GM18505 (cell line): ENCODE results near the gene MRPS34.

ENCODE experiments used
- ATAC-seq: cut with Tn5 transposase; IDR thresholded peaks from one replicate; pipeline ENCODE4 v1.9.1; 2021; ENCODE audit not compliant: unreplicated experiment
- POLR2A ChIP-seq: IDR thresholded peaks from 4 replicates; pipeline ENCODE4 v1.6.1; 2011; ENCODE audit warnings: borderline replicate concordance; ENCODE audit not compliant: insufficient read depth, insufficient read length; ENCODE audit errors: extremely low read depth

The MRPS34 gene

DNA sequence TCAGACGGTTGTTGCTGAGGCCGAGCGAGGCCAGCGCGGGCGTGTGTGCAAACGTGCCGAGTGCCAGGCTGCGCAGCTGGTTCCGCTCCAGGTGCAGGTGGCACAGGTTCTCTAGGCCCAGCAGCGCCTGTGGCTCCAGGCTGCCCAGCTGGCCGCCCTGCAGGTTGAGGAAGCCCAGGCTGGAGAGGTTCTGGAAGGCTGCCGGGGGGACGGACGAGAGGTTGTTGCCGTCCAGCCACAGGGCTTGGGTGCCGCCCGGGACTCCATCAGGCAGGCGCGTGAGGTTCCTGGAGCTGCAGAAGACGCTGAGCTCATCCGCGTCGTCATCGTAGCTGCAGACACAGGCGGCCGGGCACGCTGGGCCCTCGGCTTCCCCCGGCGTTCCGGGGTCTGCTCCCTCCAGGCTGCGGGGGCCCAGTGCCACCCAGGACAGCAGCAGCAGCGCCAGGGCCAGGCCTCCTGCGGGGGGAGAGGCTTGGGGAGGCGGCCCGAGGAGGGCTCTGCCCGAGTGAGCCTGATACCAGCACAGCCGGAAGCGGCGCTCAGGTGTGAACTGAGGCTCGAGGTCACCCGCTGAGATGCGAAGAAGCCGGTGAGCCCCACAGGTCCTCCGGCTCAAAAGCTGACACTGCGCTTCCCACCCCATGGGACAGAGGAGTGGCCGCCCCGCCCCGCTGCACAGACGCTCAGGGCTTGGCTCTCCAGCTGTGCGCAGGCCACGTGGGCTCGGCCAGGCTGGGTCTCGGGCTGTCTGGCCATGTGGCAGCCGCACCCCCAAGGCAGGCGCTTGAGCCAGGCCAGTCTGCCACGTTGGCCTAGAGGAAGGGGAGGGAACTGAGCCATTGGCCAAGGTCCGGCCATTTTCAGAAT lies 19.2 kb upstream of the MRPS34 start:
- ATAC-seq, result no peak
- TF ChIP-seq POLR2A, result no peak

DNA sequence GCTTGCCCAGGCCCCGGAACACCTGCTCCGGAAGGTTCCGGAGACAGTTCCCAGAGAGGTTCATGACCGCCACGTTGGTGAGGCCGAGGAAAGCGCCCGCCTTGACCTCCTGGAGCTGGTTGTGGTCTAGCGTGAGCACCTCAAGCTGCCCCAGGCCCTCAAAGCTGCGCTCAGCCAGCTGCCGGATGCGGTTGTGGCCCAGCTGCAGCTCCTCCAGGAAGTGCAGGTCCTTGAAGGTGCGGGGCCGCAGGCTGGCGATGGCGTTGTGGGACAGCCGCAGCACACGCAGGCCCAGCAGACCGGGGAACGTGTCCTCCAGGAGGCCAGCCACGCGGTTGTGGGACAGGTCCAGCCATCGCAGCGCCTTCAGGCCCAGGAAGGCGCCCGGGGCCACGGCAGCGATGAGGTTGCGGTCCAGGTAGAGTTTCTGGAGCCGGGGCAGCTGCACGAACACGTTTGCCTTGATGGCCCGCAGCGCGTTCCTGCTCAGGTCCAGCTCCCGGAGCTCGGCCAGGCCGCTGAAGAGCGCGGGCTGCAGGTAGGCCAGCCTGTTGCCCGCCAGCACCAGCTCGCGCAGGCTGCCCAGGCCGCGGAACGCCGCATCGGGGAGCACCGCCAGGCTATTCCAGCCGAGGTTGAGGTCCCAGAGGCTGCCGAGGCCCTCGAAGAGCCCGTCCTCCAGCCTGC lies 18.5 kb upstream of the MRPS34 start:
- ATAC-seq, result no peak
- no peak for TF ChIP-seq POLR2A

DNA sequence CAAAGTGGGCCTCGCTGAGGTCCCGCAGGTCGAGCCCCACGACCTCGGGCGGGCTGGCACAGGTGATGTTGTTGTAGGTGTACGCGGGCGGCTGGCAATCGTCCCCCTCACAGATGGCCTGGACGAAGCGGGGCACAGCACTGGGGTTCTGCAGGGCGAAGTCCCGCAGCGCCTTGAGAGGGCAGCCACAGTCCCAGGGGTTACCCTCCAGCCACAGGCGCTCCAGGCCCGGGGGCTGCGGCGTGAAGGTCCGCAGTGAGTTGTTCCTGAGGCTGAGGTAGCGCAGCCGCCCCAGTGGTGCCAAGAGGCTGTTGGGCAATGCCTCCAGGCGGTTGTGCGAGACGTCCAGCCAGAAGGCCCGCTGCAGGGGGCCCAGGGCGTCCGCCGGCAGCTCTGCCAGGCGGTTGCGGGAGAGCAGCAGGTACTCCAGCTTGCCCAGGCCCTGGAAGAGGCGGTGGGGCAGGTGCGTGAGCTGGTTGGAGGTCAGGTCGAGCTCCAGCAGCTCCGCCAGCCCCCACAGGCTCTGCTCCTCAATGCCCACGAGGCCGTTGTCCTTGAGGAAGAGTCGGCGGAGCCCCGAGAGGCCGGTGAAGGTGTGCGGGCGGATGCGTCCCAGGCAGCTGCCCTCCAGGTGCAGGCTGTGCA lies 17.8 kb upstream of the MRPS34 start:
- no peak for ATAC-seq
- no peak for TF ChIP-seq POLR2A

DNA sequence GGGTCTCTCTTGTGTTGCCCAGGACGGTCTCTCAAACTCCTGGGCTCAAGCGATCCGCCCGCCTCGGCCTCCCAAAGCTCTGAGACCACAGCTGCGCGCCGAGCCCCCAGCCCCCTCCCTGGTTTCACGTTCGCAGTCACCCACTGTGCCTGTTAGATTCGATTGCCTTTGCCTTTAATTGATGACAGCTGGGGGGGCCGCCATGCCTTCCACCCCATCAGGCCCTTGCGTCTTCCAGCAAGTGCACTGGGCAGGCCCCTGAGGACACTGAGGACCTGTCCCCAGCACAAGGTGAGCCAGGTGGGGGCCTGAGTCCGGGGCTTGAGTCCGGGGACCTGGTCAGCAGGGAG lies 17.3 kb upstream of the MRPS34 start:
- TF ChIP-seq POLR2A, result no peak
- no peak for ATAC-seq

DNA sequence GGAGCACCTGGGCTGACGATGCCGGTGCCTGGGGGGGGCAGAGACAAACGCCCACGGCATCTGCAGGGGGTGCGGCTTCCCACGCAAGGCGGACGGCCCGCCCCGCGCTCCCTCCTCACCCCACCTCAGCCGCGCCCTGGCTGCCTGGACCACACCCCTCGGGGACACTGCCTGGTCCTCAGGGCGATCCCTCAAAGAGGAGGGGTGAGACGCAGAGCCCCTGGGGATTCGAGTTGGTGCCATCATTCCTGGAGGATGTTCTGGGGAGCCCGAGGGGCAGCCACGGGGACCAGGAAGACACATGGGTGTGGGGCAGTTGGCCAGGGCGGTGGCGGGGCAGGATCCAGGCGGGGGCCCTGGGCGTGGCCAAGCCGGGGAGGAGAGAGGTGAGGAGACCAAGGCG lies 16.7 kb upstream of the MRPS34 start:
- no peak for ATAC-seq
- TF ChIP-seq POLR2A, result no peak

DNA sequence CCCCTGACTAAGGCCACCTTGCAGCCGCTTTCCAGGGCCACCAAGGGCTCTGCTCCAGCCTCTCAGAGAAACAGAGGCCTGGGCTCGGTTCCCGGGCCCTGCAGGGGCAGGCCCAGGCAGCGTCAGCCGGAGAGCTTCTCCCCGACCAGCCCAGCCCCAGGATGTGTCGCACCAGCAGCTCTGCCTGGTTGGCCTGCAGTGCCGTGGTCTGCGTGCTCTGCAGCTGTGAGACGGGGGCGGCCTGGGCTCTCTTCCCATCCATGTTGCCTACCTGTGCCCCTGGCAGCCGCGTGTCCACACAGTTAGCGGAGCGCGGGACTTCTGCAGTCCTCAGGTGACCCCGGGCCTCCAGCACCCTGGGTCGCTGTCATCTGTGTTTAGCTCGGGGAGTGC lies 15.8 kb upstream of the MRPS34 start:
- TF ChIP-seq POLR2A, result no peak
- ATAC-seq, result no peak

DNA sequence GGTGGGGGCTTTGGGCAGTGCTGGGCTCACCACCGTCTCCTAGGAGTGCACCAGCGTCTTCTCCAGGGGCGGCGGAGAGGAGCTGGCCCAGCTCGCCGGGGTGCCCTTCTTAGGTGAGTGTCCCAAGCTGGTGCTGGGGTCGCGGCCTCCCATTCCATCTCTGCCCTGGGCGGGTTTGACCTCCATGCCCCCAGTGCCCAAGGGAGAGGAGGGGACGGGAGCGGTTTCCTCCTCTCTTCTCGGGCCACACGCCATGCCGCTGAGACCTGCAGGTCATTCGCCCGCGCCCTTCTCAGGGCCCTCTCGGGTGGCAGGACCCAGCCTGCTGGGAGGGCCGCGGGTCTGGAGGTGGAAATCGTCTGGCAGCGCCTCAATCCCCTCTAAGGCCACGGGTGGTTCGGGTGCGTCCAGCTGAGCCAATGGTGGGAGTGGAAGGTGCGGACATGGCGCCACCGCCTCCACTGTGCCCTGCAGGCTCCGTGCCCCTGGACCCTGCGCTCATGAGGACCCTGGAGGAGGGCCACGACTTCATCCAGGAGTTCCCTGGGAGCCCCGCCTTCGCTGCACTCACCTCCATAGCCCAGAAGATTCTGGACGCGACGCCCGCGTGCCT lies 15.3 kb upstream of the MRPS34 start:
- TF ChIP-seq POLR2A, result no peak
- no peak for ATAC-seq

DNA sequence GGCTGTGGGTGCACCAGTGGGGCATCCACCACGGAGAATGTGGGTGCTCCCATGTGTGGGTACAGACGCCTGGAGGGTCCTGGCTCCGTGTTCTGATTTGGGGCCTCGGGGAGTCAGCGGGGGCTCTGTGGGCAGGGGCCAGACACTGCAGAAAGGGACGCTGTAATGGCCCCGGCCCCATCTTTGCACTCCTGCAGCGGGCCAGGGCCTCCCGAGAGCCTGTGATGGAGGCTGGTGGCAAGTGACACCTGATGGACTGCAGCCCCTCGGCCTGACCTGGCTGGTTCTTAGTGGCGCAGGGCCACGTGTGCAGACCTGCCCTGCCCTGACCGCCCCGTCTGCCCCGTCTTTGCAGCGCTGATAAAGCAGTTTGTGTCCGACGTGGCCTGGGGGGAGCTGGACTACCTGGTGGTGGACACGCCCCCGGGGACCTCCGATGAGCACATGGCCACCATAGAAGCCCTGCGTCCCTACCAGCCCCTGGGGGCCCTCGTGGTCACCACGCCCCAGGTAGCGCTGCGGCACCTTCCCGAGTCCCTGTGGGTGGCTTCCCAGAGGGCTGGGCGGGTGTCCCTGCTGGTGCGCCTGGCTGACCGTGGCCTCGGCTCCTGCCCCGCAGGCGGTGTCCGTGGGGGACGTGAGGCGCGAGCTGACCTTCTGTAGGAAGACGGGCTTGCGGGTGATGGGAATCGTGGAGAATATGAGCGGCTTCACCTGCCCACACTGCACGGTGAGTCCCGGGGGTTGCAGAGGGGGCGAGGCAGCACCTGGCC lies 14.6 kb upstream of the MRPS34 start:
- ATAC-seq, result no peak
- no peak for TF ChIP-seq POLR2A

DNA sequence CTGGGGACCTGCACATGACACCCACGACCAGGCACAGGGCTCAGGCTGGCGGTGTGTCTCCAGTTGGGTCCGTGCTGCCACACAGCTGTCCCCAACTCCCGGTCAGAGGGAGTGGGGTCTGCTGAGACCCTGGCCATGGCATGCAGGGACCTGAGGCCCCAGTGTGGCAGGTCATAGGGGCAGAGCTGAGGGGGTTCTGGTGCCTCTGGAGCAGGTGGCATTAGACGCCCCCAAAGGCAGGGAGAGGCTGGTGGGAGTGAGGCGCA lies 14.1 kb upstream of the MRPS34 start:
- no peak for TF ChIP-seq POLR2A
- ATAC-seq, result no peak

DNA sequence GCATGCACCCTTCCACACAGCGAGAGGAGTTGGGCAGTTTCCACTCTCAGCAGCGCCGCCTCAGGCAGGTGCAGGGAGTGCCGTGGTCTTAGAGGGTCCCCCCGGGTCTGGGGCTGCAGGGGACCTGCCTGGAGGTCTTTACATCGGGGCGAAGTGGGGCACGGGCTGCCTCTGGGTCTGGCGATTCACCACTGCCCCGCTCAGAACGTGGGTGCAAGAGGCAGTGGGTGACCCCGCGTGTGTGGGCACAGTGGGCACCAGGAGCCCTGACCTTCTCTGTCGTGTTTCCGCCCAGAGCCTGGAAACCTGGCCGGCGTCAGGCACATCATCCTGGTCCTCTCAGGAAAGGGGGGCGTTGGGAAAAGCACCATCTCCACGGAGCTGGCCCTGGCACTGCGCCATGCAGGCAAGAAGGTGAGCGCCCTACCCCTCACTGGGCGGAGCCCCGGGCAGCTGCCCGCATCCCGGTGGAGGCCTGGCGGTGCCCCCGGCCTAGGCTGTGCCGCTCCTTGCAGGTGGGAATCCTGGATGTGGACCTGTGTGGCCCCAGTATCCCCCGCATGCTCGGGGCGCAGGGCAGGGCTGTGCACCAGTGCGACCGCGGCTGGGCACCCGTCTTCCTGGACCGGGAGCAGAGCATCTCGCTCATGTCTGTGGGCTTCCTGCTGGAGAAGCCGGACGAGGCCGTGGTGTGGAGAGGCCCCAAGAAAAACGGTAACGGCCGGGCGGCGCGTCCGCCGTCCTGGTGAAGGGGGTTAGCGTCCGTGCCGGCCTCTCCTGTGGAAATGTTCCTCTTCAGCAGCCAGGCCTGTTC lies 13.5 kb upstream of the MRPS34 start:
- no peak for TF ChIP-seq POLR2A
- ATAC-seq, result no peak

DNA sequence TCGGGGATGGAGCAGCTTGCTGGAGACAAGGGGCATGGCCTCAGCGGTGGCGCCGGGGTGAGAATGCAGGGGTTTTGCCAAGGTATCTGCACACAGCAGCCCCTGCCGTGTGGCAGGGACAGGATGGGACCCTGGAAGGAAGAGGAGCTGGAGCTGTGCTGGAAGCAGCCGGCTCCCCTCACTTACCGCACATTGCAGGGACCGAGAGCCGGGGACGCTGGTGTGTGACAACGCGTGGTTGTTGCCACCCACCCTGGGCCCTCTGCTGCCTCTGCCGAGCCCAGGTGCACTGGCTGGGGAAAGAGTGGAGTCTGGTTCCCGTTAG lies 12.9 kb upstream of the MRPS34 start:
- no peak for TF ChIP-seq POLR2A

More for the DNA sequence above, 12.9 kb upstream of the MRPS34 start:
- no peak for ATAC-seq
